ENCODE measurements around the gene FAR2.

The FAR2 gene

DNA sequence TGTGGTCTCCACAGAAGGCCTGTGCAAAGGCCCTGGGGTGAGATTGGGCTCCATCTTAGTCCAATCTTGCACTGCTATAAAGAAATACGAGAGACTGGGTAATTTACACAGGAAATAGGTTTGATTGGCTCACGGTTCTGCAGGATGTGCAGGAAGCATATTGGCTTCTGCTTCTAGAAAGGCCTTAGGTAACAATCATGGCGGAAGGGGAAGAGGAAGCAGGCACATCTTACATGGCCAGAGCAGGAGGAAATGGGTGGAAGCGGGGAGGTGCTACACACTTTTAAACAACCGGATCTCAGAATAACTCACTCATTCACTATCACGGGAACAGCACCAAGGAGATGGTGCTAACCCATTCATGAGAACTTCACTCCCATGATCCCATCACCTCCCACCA lies 55.4 kb downstream of the FAR2 start:
- DNase-seq (ENCODE audit: low spot score): no peak

DNA sequence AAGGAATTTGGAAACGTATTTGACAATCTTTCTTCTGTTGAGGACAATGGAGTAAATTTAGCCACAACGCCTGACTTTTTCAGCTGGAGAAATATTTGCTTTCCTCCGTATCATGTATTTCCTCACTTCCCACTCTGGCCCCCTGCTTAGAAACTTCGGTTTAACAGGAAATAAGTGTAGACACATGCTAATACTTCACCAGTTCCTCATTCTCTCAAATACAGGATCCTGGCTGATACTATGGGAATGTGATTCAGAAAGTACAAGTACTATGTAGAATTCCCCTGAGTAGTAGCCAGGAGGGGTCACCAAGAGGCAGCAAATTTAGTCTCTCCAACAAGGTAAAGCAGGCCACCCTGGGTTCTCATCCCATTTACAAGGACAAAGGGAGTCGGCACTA lies 58.0 kb downstream of the FAR2 start:
- no peak for DNase-seq (ENCODE audit: low spot score)

DNA sequence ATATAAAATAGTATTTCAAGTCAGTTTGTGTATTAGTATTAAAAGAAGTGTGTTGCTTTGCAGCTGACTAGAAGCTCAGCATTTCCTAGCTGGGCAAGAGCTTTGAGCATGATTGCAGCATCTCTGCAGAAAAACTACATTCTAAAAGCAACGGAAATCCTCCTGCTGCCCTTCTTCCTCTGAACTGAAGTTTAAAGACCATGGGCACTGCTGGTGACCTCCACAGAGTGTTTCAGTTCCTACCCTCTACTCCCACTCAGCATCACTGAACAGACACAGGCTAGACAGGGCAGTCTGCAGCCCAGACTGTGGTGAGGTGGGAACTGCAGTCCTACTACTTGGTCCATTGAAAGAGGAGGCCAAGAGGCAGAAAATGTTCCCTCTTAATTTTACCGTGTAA lies 59.0 kb downstream of the FAR2 start:
- no peak for DNase-seq (ENCODE audit: low spot score)

- no peak for DNase-seq (ENCODE audit: low spot score)
Measured at GRCh38 chr12:29208936-29209701, 60.0 kb downstream of the FAR2 start.

GRCh38 chr12:29211696-29212095 lies 62.6 kb downstream of the FAR2 start:
- DNase-seq (ENCODE audit: low spot score): no peak

DNA sequence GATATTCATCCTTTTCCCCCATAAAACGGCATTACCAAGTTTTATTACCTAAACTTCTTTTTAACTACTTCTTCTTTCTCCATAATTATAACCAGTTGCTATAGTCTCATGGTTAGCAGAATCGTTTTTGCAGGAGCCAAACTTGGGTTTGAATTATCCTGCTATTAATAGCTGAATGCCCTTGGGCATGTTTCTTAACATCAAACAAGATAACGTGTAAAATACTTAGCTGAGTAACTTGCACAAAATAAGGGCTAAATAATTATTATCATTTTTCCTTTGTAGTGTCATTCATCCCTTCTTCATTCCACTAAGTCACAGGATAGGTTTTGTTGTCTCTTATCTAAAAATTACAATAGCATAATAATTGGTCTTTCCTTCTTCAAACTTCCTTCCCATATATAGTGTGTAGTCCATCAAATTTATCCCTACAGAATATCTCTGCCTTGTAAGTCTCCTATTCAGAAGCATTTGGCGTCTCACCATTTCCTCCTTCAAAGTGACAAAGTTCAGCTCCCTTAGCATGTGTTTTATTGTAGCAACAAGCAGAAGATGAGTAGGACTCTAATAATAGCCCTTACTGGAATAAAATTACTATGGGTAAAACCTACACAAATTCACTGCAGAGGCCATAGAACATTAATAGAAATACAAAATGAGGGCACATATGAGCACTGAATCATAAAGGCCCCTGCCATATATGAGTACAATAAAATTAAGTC lies 63.8 kb downstream of the FAR2 start:
- no peak for DNase-seq (ENCODE audit: low spot score)

GRCh38 chr12:29216266-29216665 lies 67.2 kb downstream of the FAR2 start:
- no peak for DNase-seq (ENCODE audit: low spot score)

DNA sequence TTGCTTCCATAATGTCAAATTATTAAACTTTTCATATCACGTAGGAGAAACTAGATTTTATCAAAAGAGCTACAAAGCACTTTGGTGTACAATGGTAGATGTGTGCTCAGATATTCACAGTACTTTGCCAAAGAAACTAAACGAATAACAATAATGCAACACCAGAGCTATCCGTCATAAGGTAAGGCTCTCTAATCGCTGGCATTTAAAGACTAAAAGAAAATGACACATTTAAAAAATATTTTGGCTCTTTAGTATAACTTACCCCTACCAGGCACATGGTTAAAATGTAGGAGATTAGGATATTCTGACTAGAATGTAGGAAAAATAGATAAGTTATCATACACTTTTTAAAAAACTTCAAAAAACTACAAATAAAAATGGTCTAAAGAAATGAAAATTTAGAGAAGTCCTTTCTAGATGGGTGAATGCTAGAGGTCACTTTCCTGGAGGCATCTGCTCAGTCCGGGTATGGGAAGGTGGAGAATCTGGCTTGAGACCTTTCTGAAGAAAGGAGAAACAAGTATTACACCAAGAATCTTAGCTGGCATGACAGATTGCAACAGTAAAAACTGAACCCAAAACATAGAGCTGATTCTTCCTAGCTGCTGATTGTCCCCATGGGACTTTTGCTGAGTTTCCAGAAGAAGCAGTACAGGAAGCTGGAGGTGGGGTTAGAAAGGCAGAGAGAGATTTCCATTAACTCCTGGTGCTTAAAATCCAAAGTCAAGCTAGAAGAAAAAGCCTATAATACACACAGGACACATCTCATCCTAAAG lies 67.9 kb downstream of the FAR2 start:
- no peak for DNase-seq (ENCODE audit: low spot score)

DNA sequence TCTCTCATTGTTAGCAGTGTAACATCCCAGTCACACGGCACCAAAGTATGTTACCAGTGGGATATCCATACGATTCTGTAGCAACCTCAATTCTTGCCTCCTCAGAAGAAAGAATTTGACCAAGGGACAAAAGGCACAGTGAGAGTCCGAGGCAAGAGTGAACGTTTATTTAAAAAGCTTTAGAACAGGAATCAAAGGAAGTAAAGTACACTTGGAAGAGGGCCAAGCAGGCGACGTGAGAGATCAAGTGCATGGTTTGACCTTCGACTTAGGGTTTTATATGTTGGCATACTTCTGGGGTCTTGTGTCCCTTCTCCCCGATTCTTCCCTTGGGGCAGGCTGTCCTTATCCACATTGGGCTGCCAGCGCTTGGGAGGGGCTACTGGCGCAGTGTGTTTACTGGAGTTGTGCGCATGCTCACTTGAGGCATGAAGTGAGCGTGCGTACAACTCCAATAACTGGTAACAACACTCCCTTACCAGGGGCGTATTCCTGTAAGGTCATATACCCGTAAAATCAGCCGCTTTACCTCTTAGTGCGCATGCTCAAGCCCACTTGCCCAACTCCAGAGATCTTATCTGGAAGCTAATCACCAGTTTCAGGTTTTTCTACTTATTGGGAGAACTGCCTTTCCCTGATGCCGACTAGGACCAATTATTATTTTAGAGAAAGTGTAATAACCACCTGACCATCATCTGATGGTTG lies 71.7 kb downstream of the FAR2 start:
- DNase-seq (ENCODE audit: low spot score): no peak

DNA sequence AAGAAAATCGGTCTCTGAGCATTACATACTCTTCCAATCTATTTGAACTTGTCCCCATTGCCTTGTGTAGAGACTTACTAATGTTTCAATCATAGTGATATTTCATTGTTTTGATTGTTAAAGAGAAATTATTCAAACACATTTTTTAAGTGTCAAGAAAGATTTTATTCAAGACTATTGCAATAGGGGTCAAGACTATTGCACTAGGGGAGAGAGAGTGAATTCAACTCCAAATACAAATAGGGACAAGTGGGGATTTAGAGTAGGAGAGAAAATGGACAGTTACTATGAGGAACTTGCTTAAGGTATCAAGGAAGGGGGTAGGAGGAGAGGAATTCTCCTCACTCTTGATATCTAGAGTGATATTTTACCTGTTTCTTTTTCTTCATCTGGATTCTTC lies 73.1 kb downstream of the FAR2 start:
- no peak for DNase-seq (ENCODE audit: low spot score)

GRCh38 chr12:29223426-29223825 lies 74.3 kb downstream of the FAR2 start:
- DNase-seq (ENCODE audit: low spot score): no peak

DNA sequence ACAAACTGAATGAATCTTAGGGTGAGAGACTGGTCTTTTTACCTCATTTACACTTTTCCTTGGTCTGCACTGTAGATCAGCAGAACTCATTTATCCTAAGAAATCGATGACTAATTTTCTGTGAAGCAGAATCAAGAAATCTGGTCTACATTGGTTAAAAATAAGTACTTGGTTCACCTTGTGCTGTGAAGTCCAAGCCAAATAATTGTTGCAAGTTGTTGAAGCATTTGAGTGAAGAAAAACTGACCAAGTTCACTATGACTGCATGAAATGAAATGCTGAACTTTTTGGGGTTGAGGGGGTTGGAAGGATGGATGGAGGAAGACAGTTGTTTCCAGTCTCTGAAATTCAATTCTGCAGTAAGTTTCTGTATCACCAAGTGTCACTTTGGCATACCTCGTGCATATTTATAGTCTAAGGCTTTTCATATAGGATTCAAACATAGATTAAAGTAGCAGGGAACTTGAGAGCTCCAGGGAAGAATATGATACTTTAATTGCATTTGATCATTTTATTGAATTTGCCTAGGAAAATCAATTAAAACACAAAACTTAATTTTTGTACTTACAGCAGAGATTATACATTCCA lies 75.0 kb downstream of the FAR2 start:
- no peak for DNase-seq (ENCODE audit: low spot score)

DNA sequence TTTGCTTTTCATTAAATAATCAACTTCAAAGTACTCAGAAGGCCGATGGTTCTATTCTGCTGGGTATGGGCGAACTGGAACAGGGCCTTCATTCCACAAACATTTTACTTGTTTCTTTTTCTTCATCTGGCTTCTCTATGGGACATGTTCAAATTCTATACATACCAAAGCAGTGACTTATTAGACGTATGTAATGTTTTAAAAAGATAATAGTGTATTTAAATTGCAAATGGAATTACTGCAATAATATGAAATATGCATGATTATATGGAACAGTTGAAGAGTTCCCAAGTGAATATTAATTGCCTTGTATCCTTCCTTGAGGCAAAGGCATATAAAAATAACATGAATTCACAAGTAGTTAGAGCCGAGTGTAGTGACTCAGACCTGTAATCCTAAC lies 75.5 kb downstream of the FAR2 start:
- no peak for DNase-seq (ENCODE audit: low spot score)

DNA sequence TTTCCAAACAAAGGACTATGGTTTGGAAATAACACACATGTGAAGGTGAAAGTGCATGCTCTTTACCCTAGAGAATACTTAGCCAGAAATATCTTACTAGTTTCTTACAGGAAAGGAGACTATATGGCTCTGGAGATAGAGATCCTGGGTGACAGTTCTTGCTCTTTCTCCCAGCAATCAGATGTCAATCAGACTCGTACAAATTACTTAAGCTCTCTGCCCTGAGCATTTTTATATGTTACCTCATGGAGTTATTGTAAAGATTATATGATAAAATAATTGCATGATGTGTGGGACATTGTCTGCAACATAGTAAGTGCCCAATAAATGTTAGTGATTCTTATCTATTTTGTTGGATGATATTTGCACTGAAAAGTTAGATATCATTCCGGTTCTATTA lies 76.8 kb downstream of the FAR2 start:
- DNase-seq (ENCODE audit: low spot score): no peak

DNA sequence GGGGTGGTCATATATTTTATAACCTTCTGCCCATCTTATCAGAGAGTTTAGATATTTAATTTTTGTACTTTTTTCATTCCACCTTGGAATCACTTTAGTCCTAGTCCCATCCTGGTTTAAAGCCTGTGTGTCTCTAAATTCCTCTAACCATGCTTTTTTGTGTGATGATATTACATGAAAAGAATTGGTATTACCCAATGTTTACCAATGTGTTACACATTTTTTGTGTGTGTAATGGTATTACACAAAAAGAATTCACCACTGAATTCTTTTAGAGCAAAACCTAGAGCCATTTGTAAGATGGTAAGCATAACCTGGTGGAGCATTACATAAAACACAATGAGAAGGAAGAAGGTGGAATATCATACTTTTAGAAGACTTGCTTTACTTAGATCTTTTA lies 77.5 kb downstream of the FAR2 start:
- no peak for DNase-seq (ENCODE audit: low spot score)

DNA sequence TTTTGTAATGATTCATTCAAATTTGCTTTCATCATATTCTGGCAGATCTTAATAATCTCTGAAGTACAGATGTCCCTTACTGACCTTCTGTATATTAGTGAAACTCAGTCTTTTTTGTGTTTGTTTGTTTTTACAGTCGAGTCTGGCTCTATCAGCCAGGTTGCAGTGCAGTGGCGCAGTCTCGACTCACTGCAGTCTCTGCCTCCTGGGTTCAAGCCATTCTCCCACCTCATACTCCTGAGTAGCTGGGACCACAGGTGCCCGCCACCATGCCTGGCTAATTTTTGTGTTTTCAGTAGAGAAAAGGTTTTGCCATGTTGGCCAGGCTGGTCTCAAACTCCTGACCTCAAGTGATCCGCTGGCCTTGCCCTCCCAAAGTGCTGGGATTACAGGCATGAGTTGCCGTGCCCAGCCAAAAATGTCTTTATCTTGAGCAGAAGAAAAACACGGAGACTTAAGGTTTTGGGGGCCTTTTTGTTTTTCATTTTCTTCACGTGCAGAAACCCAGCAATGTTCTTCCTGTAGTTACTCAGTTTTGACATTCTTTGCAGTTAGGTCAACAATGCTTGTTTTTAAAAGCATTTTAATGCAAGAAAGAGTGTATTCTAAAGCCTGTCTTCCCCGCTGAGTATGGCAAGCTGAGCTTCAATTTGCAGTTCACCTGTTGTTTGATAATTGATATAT lies 79.5 kb downstream of the FAR2 start:
- DNase-seq (ENCODE audit: low spot score): no peak

- DNase-seq (ENCODE audit: low spot score): no peak
Measured at GRCh38 chr12:29229158-29229505, 80.1 kb downstream of the FAR2 start.

- no peak for DNase-seq (ENCODE audit: low spot score)
Measured at GRCh38 chr12:29229937-29230336, 80.9 kb downstream of the FAR2 start.

- DNase-seq (ENCODE audit: low spot score): no peak
Measured at GRCh38 chr12:29230800-29231560, 81.9 kb downstream of the FAR2 start.

DNA sequence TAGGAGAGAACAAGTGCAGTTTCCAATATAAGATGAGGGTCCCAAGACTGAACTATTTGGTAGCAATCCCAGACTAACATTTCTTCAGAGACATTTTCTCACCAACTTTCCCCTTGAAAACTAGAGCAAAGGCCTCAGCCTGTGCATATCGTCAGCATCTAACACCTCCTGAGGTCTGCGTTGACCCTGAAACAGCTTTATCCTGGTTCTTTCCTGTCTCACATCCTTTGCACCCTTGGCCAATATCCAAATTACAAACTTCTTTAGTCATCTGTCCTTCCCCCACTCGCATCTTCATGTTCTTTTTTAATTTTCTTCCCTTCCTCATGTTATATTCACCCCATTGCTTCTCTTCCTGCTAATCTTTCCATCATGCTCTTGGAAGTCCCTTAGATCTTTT lies 83.0 kb downstream of the FAR2 start:
- no peak for DNase-seq (ENCODE audit: low spot score)

DNA sequence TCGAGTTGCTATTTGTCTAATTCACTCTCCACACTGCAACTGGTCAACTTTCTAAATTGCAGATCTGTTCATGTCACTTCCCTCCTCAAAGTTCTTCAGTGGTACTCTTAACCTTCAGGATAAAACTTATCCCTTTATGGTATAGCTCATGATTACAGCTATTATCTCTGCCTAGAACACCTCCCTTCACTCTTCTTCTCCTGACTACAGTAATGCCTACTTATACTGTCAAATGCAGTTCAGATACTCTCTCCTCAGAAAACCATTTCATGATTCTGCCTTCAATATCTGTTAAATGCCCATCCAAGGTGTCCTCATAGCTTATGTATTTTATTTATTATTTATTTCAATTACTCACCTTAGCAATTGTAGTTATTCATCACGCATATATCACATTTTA lies 85.5 kb downstream of the FAR2 start:
- no peak for DNase-seq (ENCODE audit: low spot score)
